CD4-positive, alpha-beta T cell treated with Interleukin-12 subunit alpha and Interleukin-12 subunit beta, for 1 hour (primary cell): ENCODE data around the gene B3GNT4.
"Not testable (repeated sequence)": the region's sequence is repeated elsewhere in the genome, so short reads cannot be mapped to it uniquely, and the experiment has no call there.

ENCODE experiments used
- DNase-seq: peaks from one replicate; pipeline ENCODE4 v3.0.0-alpha.2; 2020

Gene B3GNT4

DNA sequence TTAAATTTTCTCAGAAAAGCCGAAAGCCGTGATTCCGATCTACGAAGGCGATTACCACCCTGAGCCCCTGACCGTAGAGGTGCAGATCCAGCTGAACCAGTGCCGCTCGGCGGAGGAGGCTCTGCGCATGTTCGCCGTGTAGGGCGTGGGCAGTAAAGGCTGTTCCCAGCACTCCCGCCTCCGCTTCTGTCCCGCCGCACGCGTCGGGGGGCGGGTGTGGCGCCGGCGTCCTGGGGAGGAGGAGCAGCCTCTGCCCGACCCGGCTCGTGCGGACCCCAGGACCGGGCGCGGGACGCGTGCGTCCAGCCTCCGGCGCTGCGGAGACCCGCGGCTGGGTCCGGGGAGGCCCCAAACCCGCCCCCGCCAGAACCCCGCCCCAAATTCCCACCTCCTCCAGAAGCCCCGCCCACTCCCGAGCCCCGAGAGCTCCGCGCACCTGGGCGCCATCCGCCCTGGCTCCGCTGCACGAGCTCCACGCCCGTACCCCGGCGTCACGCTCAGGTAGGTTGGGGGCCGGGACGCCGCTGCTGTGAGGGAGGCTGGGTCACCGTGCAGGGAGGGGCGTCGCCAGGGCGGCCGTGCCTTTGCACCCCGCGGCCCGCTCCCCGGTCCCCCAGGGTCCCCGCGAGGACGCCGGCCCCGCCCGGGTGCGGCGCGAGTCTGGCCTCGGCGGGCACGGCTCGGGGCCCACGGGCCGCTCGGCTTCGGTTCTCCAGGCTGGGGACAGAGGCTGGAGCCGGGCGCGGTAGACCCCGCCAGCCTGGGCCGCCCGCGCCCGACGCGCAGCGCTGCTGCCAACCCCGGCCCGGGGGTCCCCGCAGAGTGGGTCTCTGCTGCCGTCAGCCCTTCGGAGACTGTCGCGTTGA is at the start of gene B3GNT4:
Gene B3GNT4 (plus strand): TSS at position 409 of the 866 bp plus-strand sequence. CDS start 910 bp downstream, outside the sequence.
- peak; percentile 78 for DNase-seq

- no peak for DNase-seq
Measured at GRCh38 chr12:122155705-122156104, 47.8 kb upstream of the B3GNT4 start.

DNA sequence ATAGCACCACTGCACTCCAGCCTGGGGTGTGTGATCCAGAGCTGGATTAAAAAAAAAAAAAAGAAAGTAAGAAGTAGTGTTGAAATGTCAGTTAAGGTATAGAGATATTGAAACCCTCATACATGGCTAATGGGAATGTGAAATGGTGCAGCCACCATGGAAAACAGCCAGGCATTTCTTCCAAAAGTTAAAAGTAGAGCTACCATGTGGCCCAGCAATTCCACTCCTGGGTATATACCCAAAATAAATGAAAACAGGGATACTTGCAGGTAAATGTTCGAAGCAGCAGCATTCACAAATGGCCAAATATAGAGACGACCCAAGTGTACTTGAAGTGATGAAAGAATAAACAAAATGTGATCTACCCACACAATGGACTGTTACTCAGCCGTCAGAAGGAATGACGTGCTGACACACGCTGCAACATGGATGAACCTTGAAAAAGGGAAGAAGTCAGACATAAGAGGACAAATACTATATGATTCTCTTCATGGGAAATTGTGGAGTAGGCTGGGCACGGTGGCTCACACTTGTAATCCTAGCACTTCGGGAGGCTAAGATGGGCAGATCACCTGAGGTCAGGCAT is 44.7 kb upstream of the B3GNT4 start:
- no peak for DNase-seq

- DNase-seq = no peak
Measured at GRCh38 chr12:122159882-122160281, 43.6 kb upstream of the B3GNT4 start.

DNA sequence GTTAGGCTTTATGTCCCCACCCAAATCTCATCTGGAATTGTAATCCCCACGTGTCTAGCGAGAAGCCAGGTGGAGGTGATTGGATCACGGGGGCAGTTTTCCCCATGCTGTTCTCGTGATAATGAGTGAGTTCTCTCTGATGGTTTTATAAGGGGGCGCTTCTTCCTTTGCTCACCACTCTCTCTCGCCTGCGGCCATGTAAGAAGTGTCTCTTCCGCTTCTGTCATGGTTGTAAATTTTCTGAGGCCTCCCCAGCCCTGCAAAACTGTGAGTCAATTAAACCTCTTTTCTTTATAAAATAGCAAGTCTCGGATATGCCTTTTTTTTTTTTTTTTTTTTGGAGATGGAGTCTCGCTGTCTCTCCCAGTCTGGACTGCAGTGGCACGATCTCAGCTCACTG is 42.7 kb upstream of the B3GNT4 start:
- DNase-seq = no peak

GRCh38 chr12:122161682-122162081 is 41.8 kb upstream of the B3GNT4 start:
- DNase-seq = peak; percentile 42

DNA sequence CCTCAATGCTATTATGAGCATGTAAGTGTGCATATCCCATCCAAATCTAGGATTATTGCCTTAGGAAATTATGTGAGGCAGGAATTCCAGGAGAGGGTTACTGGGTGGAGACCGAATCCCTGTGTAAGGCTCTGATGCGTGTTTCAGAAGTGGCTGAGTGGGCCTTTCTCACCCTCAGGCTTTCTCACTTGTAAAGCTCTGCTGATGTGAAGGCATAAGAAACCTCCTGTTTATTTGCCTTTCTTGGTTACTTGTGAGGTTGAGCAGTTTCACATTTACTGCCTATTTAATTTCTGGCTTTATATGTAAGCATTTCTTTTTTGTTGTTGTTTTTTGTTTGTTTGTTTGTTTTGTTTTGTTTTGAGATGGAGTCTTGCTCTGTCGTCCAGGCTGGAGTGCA is 40.5 kb upstream of the B3GNT4 start:
- no peak for DNase-seq

DNA sequence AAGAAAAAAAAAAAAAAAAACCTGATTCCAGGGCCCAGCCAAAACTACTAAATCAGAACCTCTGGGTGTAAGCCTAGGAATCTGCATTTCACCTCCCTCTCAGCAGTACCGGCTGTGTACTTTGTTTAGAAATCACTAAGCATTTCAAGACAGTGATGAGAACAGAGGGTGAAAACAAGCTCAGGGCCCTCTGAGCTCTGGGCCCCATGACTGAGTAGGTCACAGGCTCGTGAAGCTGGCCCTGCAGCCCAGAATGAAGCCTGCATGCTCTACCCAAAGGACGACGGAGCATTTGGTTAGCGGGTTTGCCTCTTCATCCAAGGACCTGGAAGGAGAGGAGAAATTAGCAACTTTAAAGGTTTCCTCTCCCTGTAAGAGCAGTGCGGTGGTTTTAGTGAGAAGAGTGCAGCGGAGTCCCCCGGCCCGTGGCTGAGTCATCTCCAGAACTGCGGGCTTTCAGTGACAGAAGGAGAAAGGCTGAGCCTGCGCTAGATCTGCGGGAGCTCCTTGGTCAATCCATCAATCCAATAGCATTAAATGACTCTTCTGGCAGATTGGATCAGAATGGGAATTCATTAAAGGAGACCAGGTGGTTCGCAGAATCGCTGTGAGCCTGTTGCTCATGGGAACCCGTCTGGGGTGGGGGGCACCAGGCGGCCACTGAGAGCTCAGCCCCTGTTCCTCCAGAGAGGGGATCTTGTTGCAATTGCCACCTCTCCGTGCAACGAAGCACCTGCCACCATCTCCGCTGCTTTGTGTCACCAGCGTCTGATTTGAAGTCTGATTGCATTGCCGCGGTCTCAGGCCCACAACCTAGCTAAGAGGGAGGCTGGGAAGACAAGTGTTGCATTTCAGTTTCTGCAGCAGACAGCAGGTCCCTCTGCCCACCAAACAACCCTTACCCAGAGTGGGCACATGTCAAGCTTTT is 36.8 kb upstream of the B3GNT4 start:
- DNase-seq = peak; percentile 27

GRCh38 chr12:122167356-122167925 is 36.1 kb upstream of the B3GNT4 start:
- DNase-seq = no peak

- DNase-seq = no peak
Measured at GRCh38 chr12:122168492-122168891, 35.0 kb upstream of the B3GNT4 start.

DNA sequence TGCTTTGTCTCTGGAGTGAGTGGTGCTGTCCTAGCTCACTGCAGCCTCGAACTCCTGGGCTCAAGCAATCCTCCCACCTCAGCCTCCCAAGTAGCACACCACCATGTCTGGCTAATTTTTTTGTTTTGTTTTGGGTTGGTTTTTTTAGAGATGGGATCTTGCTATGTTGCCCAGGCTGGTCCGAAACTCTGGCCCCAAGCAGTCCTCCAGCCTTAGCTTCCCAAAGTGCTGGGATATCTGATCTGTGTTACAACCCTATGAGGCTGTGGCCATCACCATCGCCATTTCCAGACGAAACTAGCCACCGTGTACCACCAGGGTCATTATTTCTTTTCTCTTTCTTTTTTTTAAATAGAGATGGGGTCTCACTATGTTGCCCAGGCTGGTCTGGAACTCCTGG is 32.1 kb upstream of the B3GNT4 start:
- DNase-seq = no peak

- no peak for DNase-seq
Measured at GRCh38 chr12:122172262-122172939, 31.1 kb upstream of the B3GNT4 start.

GRCh38 chr12:122174155-122174845 is 29.2 kb upstream of the B3GNT4 start, which contains the start of gene IL31:
Gene IL31 (minus strand): TSS chr12:122174221. CDS start chr12:122174172, 49 bp downstream.
- DNase-seq = no peak

DNA sequence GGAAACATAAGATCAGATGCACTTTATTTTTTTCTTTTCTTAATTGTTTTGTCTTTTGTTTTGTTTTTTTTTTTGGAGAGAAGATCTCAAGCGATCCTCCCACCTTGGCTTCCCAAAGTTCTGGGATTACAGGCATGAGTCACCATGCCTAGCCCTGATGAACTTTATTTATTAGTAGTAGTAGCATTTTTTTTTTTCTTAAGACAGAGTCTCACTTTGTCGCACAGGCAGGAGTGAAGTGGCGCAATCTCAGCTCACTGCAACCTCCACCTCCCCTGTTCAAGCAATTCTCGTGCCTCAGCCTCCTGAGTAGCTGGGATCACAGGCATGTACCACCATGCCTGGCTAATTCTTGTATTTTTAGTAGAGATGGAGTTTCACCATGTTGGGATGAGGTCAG is 27.0 kb upstream of the B3GNT4 start:
- DNase-seq = not testable (repeated sequence)

- DNase-seq = peak; percentile 28
Measured at GRCh38 chr12:122182887-122183587, 20.5 kb upstream of the B3GNT4 start, which contains the start of gene LRRC43. Gene LRRC43 (plus strand): TSS chr12:122183123. CDS start chr12:122183145, 22 bp downstream.

DNA sequence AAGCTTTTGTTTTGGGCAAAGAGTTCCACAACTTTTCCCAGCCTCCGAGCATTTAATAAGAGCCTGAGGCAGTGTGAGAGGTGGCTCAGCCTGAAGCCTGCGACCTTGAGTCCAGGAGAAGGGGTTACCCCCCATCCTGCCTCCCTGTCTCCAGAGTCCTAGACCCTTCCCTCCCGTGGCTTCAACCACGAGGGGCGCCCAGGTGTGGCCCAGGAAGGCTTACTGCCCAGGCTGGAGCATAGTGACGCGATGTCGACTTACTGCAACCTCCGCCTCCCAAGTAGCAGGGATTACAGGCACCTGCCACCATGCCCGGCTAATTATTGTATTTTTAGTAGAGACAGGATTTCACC is 19.9 kb upstream of the B3GNT4 start:
- DNase-seq = no peak

DNA sequence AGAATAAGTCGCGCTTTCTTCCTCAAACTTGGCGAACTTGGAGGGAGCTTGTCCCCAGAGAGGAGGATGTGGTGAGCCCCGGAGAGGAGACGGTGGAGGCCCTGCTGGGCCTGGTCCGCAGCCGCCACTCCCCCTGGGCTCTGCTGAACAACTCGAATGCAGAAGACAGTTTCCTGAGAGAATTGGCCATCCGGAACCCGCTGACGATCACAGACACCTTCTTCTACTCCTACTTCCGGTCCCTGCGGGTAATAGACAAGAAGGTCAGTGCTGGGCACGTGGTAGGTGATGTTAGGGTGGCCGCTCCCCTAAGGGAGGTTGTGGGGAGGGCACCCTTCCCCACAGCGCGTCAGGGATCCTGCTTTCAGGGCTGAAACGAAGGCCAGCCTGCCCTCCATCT is 19.0 kb upstream of the B3GNT4 start:
- DNase-seq = no peak

DNA sequence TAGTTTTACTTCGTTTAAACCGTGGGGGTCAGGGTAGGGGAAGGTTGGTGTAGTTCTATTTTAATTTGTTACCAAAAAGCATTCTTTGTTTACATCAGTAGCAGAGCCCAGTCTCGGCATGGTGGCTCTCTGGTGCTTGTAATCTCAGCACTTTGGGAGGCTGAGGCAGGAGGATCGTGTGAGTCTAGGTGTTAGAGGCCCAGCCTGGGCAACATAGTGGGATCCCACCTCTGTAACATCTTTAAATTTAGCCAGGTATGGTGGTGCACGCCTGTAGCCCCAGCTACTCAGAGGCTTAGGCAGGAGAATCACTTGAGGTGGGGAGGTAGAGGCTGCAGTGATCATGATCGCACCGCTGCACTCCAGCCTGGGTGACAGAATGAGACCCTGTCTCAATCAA is 18.4 kb upstream of the B3GNT4 start:
- DNase-seq = no peak

DNA sequence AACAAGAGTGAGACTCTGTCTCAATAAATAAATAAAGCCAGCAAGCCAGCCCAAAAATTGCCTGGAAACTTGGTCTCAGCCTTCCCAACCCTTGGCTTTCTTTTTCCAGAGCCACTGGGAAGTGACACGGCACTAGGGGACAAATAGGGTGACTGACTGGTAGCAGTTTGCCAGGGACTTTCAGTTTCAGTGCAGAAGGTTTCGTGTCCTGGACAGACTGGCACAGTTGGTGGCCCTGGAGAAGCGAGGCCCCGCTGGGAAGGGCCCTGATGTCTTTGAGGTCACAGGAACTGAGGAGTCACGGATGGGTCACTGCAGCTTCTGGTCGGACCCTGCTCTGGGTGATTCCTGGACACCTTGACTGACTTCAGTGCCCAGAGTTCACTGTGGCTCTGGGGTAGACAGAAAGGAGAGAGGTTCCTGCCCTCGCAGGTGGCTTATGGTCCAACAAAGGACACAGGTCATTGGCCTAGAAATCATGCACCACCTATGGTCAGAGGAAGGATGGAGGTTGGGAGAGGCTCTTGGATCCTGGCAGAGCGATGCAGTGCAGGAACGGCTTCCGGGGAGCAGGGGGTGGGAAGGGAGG is 17.9 kb upstream of the B3GNT4 start:
- DNase-seq = no peak

DNA sequence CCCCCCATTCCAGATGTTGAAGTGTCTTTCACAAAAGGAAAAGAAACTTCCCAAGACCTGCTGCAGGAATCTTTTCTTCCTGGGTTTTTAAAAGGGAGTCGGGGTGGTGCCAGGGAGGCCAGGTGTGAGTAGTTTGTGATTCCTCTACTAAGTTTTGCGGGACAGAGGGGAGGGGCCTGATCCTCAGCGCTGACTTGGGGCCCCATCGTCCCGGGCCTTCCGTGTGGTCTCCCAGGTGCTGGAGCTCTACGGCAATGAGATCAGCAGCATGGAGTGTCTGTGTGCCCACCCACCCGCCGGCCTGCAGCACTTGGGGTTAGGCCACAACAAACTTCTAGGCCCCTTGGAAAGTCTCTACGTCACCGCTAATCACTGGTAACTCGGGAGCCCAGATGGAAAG is 16.0 kb upstream of the B3GNT4 start:
- DNase-seq = no peak
